GM23248 (cell line): ENCODE data around the gene CRLF2. TPM values are rescaled to one million over a fixed set of nuclear protein-coding genes. Genes with fewer than 3 reads are reported as not detected.

Experiments used
- DNase-seq: peaks from one replicate; pipeline ENCODE4 v3.0.0-alpha.2; 2015
- H2AFZ ChIP-seq: fragments of 200-600 bp; sonication (generic); 2 replicates; pipeline ENCODE4 v1.6.1; 2016; ENCODE audit warnings: antibody characterized with exemption
- H3F3A ChIP-seq: fragments of 200-600 bp; sonication (generic); 2 replicates; pipeline ENCODE4 v1.6.1; 2016; ENCODE audit warnings: mild to moderate bottlenecking, antibody characterized with exemption, mixed run types; ENCODE audit not compliant: insufficient read depth
- H3K27ac ChIP-seq: fragments of 200-600 bp; sonication (generic); 2 replicates; pipeline ENCODE4 v1.5.1; 2016; ENCODE audit warnings: mild to moderate bottlenecking
- H3K27me3 ChIP-seq: fragments of 200-600 bp; sonication (generic); replicated peaks from 2 replicates; pipeline ENCODE4 v1.6.1; 2016; ENCODE audit warnings: mild to moderate bottlenecking; ENCODE audit not compliant: insufficient read depth
- H3K36me3 ChIP-seq: fragments of 200-600 bp; sonication (generic); 2 replicates; pipeline ENCODE4 v1.6.1; 2016; ENCODE audit warnings: low read depth, mild to moderate bottlenecking
- H3K4me1 ChIP-seq: fragments of 200-600 bp; sonication (generic); 2 replicates; pipeline ENCODE4 v1.6.1; 2016; ENCODE audit warnings: mild to moderate bottlenecking; ENCODE audit not compliant: insufficient read depth
- H3K4me2 ChIP-seq: fragments of 200-600 bp; sonication (generic); one replicate; pipeline ENCODE4 v1.6.1; 2016; ENCODE audit warnings: mild to moderate bottlenecking; ENCODE audit not compliant: unreplicated experiment
- H3K4me3 ChIP-seq: fragments of 200-600 bp; sonication (generic); 2 replicates; pipeline ENCODE4 v1.5.1; 2016; ENCODE audit warnings: mild to moderate bottlenecking
- H3K79me2 ChIP-seq: fragments of 200-600 bp; sonication (generic); 2 replicates; pipeline ENCODE4 v1.6.1; 2016; ENCODE audit warnings: mild to moderate bottlenecking; ENCODE audit not compliant: insufficient read depth
- H3K9ac ChIP-seq: fragments of 200-600 bp; sonication (generic); 2 replicates; pipeline ENCODE4 v1.6.1; 2016; ENCODE audit warnings: mild to moderate bottlenecking
- H3K9me2 ChIP-seq: fragments of 200-600 bp; sonication (generic); 2 replicates; pipeline ENCODE4 v1.6.1; 2016; ENCODE audit warnings: mixed run types, mild to moderate bottlenecking, moderate library complexity; ENCODE audit not compliant: insufficient read depth
- H3K9me3 ChIP-seq: fragments of 200-600 bp; sonication (generic); one replicate; pipeline ENCODE4 v1.6.1; 2017; ENCODE audit warnings: low read depth
- H4K20me1 ChIP-seq: fragments of 200-600 bp; sonication (generic); 2 replicates; pipeline ENCODE4 v1.6.0; 2016; ENCODE audit not compliant: insufficient read depth
- EZH2 ChIP-seq: fragments of 200-600 bp; sonication (generic); IDR thresholded peaks from 2 replicates; pipeline ENCODE4 v1.6.1; 2018; ENCODE audit warnings: antibody characterized with exemption, mild to moderate bottlenecking; ENCODE audit not compliant: insufficient read depth, poor library complexity, severe bottlenecking
- EZH2phosphoT487 ChIP-seq: fragments of 200-600 bp; sonication (generic); IDR thresholded peaks from 2 replicates; pipeline ENCODE4 v1.6.1; 2018; ENCODE audit warnings: antibody characterized with exemption, moderate library complexity, mild to moderate bottlenecking, low read depth; ENCODE audit not compliant: insufficient read depth
- WGBS, 2 experiments: methylation state at CpG; one replicate each; pipeline ENCODE4 v1.1.6; 2015 to 2017; ENCODE audit warnings: low lambda C conversion rate in 2 of 2, low coverage in 1 of 2; ENCODE audit errors: missing lambda C conversion rate in 2 of 2; 5-methylcytosine and 5-hydroxymethylcytosine counted together
- in situ Hi-C: fragments of 300-500 bp; cut with MboI; formaldehyde crosslinking; loops from 2 replicates; pipeline ENCODE4 v1.15.0; 2020
- polyA plus RNA-seq: library from polyadenylated mRNA; unstranded; fragments of >200 nt; fragmentation: Nextera tagmentation; extraction: Ambion mirVana; gene quantifications from 2 replicates; pipeline ENCODE4 v1.2.1, GENCODE V29; 2016
- total RNA-seq: library from RNA; depleted of rRNA; stranded (reverse); fragments of >200 nt; shearing (Covaris generic); gene quantifications from 2 replicates; pipeline ENCODE4 v1.2.3, GENCODE V29; 2014; rRNA removed

The CRLF2 gene
- total and polyA plus RNA-seq, 2 experiments from 2014 or later, result not detected

GRCh38 chrX:1144293-1144692, 68.2 kb downstream of the CRLF2 start:
- in situ Hi-C loops, result no loop called here
- H3K9me2 ChIP-seq, result no peaks in the 10 kb centered on the region
- no peaks in the 10 kb centered on the region for H3K79me2 ChIP-seq
- no peak for DNase-seq
- no peaks in the 10 kb centered on the region for H3K36me3 ChIP-seq
- H3K9ac ChIP-seq, result no peak overlapping the region
- no peak overlapping the region for H3K4me2 ChIP-seq
- 41 to 43% methylated on average over 11 of the region's 11 CpGs for WGBS, 2 experiments
- H4K20me1 ChIP-seq, result no peaks in the 10 kb centered on the region
- no peaks in the 10 kb centered on the region for H3K4me1 ChIP-seq
- H3K27ac ChIP-seq, result no peak overlapping the region
- TF ChIP-seq EZH2, result no peak
- no peak for TF ChIP-seq EZH2phosphoT487
- H3K4me3 ChIP-seq, result no peak overlapping the region
- H2AFZ ChIP-seq, result no peak overlapping the region
- H3K9me3 ChIP-seq, result no peaks in the 10 kb centered on the region
- no peaks in the 10 kb centered on the region for H3K27me3 ChIP-seq
- no peaks in the 10 kb centered on the region for H3F3A ChIP-seq

Other genes with a start within 250 kb of the CRLF2 start
- gene CSF2RA, start 56.2 kb upstream of the CRLF2 start, total RNA-seq, result not detected in 2 replicates
- gene CSF2RA, start 56.2 kb upstream of the CRLF2 start, polyA plus RNA-seq, result not detected in 2 replicates
- gene IL3RA, start 124.1 kb upstream of the CRLF2 start, total RNA-seq, result not detected in 2 replicates
- gene IL3RA, start 124.1 kb upstream of the CRLF2 start, polyA plus RNA-seq, result 0.13 and 0.30 TPM in 2 replicates
- gene SLC25A6, start 179.5 kb upstream of the CRLF2 start, total RNA-seq, result 187 and 256 TPM in 2 replicates
- 317 and 336 TPM in 2 replicates for gene SLC25A6, start 179.5 kb upstream of the CRLF2 start, polyA plus RNA-seq
- gene ASMTL, start 240.3 kb upstream of the CRLF2 start, total RNA-seq, result 8.1 and 15.7 TPM in 2 replicates
- 36.2 and 38.4 TPM in 2 replicates for gene ASMTL, start 240.3 kb upstream of the CRLF2 start, polyA plus RNA-seq